Measurements from ENCODE around the gene NIM1K.

DNA sequence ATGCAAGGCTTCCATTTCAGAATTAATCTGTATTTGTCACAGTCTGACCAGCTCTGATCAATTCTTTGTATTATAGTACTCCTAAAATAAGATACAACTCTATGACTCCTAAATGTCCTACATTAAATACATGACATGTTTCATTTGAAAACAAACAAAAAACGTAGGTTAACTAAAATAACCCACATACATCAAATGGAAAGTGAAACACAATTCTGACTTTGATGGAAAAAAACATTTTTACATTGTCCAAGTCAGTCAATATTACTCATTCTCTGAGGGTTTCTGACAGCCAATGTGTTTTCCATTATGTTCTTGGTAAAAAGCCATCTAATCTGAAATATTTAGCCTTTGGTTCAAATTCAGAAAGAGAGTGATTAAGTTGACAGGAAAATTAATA, 112.5 kb downstream of the NIM1K start:
- TF ChIP-seq SIN3A (IDR thresholded peaks at IDR 0.05; ENCODE audit: borderline replicate concordance, insufficient read depth, low read depth, low read length) = no peak
- TF ChIP-seq, protein P1, sequence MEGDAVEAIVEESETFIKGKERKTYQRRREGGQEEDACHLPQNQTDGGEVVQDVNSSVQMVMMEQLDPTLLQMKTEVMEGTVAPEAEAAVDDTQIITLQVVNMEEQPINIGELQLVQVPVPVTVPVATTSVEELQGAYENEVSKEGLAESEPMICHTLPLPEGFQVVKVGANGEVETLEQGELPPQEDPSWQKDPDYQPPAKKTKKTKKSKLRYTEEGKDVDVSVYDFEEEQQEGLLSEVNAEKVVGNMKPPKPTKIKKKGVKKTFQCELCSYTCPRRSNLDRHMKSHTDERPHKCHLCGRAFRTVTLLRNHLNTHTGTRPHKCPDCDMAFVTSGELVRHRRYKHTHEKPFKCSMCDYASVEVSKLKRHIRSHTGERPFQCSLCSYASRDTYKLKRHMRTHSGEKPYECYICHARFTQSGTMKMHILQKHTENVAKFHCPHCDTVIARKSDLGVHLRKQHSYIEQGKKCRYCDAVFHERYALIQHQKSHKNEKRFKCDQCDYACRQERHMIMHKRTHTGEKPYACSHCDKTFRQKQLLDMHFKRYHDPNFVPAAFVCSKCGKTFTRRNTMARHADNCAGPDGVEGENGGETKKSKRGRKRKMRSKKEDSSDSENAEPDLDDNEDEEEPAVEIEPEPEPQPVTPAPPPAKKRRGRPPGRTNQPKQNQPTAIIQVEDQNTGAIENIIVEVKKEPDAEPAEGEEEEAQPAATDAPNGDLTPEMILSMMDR (IDR thresholded peaks at IDR 0.05) = no peak
- TF ChIP-seq, protein P2, sequence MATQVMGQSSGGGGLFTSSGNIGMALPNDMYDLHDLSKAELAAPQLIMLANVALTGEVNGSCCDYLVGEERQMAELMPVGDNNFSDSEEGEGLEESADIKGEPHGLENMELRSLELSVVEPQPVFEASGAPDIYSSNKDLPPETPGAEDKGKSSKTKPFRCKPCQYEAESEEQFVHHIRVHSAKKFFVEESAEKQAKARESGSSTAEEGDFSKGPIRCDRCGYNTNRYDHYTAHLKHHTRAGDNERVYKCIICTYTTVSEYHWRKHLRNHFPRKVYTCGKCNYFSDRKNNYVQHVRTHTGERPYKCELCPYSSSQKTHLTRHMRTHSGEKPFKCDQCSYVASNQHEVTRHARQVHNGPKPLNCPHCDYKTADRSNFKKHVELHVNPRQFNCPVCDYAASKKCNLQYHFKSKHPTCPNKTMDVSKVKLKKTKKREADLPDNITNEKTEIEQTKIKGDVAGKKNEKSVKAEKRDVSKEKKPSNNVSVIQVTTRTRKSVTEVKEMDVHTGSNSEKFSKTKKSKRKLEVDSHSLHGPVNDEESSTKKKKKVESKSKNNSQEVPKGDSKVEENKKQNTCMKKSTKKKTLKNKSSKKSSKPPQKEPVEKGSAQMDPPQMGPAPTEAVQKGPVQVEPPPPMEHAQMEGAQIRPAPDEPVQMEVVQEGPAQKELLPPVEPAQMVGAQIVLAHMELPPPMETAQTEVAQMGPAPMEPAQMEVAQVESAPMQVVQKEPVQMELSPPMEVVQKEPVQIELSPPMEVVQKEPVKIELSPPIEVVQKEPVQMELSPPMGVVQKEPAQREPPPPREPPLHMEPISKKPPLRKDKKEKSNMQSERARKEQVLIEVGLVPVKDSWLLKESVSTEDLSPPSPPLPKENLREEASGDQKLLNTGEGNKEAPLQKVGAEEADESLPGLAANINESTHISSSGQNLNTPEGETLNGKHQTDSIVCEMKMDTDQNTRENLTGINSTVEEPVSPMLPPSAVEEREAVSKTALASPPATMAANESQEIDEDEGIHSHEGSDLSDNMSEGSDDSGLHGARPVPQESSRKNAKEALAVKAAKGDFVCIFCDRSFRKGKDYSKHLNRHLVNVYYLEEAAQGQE (IDR thresholded peaks at IDR 0.05; ENCODE audit: insufficient read depth in 1 of 2, low read depth in 2 of 2, low read length in 1 of 2) = no peak
- TF ChIP-seq POLR2AphosphoS5 (IDR thresholded peaks at IDR 0.05; ENCODE audit: low read depth, low read length) = no peak

Measured in Panc1 (cell line).